ENCODE results near the gene UNC5C. TPM values are rescaled to one million over a fixed set of nuclear protein-coding genes. Genes with fewer than 3 reads are reported as not detected.
"Not testable (repeated sequence)": the region's sequence is repeated elsewhere in the genome, so short reads cannot be mapped to it uniquely, and the experiment has no call there.

Gene UNC5C
- total RNA-seq, 3 donors from 2014 or later: 6.2 to 20.9 (median 6.2) TPM

DNA sequence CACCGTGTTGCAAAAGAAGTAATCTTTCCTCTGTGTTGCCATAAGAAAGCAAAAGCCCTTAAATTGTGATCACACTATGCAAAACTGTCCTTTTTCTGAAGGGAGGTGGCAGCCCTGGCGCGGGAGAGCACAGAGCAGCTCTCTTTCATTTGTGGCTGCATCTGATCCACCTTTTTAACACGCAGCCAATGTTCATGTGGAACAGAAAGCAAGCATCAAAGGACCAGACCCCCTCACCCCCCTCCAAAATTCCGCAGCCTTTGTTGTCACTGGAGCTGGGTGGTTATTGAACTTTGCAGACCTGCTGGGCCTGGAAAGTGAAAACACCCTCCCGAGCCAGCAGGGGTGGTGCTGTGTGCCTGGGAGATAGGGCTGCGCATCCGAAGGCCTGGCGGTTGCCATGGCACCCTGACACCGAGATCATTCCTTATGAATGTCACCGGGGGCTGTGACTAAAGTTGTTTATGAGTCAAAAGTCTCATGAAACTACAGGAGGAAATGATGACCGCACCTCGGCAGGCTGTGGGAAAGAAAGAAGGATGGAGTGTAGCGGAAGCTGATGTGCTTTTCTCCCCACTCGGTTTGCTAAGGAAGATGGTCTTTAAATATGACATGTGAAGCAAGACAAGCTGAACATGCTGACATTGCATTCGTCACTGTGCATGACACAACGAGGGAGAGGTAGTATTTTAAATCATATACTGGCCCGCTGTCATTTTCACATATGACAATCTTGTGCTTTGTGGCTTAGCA is 367.4 kb downstream of the UNC5C start:
- Histone ChIP-seq H3K27ac (no peak overlapping the region), H3K9me3 (peaks cover 0 to 4% of the 10 kb centered on the region in 2 donors), H3K4me1 (no peaks in the 10 kb centered on the region), H3K27me3 (no peaks in the 10 kb centered on the region), H3K4me3 (no peak overlapping the region), H3K36me3 (no peaks in the 10 kb centered on the region)
- intact Hi-C loops (cut with DNase I; ENCODE audit: low total_unique reads): no loop called here
- TF ChIP-seq POLR2A (IDR thresholded peaks at IDR 0.05): no peak
- no peak for TF ChIP-seq POLR2AphosphoS5 (IDR thresholded peaks at IDR 0.05)
- TF ChIP-seq, protein P1, sequence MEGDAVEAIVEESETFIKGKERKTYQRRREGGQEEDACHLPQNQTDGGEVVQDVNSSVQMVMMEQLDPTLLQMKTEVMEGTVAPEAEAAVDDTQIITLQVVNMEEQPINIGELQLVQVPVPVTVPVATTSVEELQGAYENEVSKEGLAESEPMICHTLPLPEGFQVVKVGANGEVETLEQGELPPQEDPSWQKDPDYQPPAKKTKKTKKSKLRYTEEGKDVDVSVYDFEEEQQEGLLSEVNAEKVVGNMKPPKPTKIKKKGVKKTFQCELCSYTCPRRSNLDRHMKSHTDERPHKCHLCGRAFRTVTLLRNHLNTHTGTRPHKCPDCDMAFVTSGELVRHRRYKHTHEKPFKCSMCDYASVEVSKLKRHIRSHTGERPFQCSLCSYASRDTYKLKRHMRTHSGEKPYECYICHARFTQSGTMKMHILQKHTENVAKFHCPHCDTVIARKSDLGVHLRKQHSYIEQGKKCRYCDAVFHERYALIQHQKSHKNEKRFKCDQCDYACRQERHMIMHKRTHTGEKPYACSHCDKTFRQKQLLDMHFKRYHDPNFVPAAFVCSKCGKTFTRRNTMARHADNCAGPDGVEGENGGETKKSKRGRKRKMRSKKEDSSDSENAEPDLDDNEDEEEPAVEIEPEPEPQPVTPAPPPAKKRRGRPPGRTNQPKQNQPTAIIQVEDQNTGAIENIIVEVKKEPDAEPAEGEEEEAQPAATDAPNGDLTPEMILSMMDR (IDR thresholded peaks at IDR 0.05): no peak
- no peak for DNase-seq (ENCODE audit: low spot score in 2 of 2)

- Histone ChIP-seq H3K36me3 (no peaks in the 10 kb centered on the region), H3K4me3 (no peak overlapping the region), H3K9me3 (peaks cover 0 to 4% of the 10 kb centered on the region in 2 donors), H3K4me1 (no peaks in the 10 kb centered on the region), H3K27ac (no peak overlapping the region), H3K27me3 (no peaks in the 10 kb centered on the region)
- intact Hi-C loops (cut with DNase I; ENCODE audit: low total_unique reads): no loop called here
- DNase-seq (ENCODE audit: low spot score in 2 of 2): no peak
- no peak for TF ChIP-seq POLR2A (IDR thresholded peaks at IDR 0.05)
- TF ChIP-seq POLR2AphosphoS5 (IDR thresholded peaks at IDR 0.05): no peak
- TF ChIP-seq, protein P1 (IDR thresholded peaks at IDR 0.05): no peak
Measured at GRCh38 chr4:95180531-95181242, 368.1 kb downstream of the UNC5C start.

- Histone ChIP-seq H3K4me3 (no peak overlapping the region), H3K4me1 (no peaks in the 10 kb centered on the region), H3K27ac (no peak overlapping the region), H3K27me3 (no peaks in the 10 kb centered on the region), H3K36me3 (no peaks in the 10 kb centered on the region), H3K9me3 (peaks cover 0 to 4% of the 10 kb centered on the region in 2 donors)
- intact Hi-C loops (cut with DNase I; ENCODE audit: low total_unique reads): no loop called here
- TF ChIP-seq POLR2A (IDR thresholded peaks at IDR 0.05): no peak
- TF ChIP-seq POLR2AphosphoS5 (IDR thresholded peaks at IDR 0.05): no peak
- TF ChIP-seq, protein P1 (IDR thresholded peaks at IDR 0.05): no peak
- DNase-seq (ENCODE audit: low spot score in 2 of 2): no peak
Measured at GRCh38 chr4:95178938-95179337, 369.8 kb downstream of the UNC5C start.

DNA sequence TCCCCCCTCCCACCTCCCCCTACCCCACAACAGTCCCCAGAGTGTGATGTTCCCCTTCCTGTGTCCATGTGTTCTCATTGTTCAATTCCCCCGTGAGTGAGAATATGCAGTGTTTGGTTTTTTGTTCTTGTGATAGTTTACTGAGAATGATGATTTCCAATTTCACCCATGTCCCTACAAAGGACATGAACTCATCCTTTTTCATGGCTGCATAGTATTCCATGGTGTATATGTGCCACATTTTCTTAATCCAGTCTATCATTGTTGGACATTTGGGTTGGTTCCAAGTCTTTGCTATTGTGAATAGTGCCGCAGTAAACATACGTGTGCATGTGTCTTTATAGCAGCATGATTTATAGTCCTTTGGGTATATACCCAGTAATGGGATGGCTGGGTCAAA is 377.4 kb downstream of the UNC5C start:
- DNase-seq (ENCODE audit: low spot score in 2 of 2): not testable (repeated sequence)

DNA sequence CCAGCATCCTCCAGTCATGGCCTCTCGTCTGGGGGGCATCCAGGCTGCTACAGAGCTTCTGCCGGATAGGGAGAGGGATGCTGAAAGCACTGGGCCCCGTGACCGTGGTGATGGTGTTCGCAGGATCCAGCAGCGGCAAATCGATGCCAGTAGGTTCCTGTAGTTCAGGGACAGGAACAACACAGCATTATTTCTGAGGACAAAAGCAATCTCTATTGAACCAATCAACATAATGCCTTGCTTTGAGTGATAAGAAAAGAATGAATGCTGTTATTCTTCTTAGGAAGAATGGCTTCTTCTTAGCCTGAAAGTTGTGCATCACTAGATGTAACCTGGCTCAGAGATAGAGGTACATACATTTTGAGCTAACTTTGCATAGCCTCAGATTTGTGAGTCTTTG is 378.6 kb downstream of the UNC5C start:
- Histone ChIP-seq H3K36me3 (no peaks in the 10 kb centered on the region), H3K4me3 (no peak overlapping the region), H3K27me3 (no peaks in the 10 kb centered on the region), H3K4me1 (no peaks in the 10 kb centered on the region), H3K9me3 (no peaks in the 10 kb centered on the region), H3K27ac (no peak overlapping the region)
- intact Hi-C loops (cut with DNase I; ENCODE audit: low total_unique reads): no loop called here
- DNase-seq (ENCODE audit: low spot score in 2 of 2): no peak
- TF ChIP-seq POLR2AphosphoS5 (IDR thresholded peaks at IDR 0.05) (no peak), POLR2A (IDR thresholded peaks at IDR 0.05) (no peak)
- TF ChIP-seq, protein P1 (IDR thresholded peaks at IDR 0.05): no peak

More for the DNA sequence above, 377.4 kb downstream of the UNC5C start:
- H3K36me3 ChIP-seq; H3K27me3 ChIP-seq; H3K9me3 ChIP-seq; H3K4me1 ChIP-seq; intact Hi-C loops (cut with DNase I; ENCODE audit: low total_unique reads); H3K27ac ChIP-seq; H3K4me3 ChIP-seq: not testable (repeated sequence)

Measured in breast epithelium (tissue), 4 donors.